CD4-positive, alpha-beta T cell treated with Interleukin-17A for 1 hour (primary cell): ENCODE data around the gene EFCAB14.
"Not testable (repeated sequence)": the region's sequence is repeated elsewhere in the genome, so short reads cannot be mapped to it uniquely, and the experiment has no call there.

ENCODE experiments used
- DNase-seq: peaks from one replicate; pipeline ENCODE4 v3.0.0-alpha.2; 2020

The EFCAB14 gene

DNA sequence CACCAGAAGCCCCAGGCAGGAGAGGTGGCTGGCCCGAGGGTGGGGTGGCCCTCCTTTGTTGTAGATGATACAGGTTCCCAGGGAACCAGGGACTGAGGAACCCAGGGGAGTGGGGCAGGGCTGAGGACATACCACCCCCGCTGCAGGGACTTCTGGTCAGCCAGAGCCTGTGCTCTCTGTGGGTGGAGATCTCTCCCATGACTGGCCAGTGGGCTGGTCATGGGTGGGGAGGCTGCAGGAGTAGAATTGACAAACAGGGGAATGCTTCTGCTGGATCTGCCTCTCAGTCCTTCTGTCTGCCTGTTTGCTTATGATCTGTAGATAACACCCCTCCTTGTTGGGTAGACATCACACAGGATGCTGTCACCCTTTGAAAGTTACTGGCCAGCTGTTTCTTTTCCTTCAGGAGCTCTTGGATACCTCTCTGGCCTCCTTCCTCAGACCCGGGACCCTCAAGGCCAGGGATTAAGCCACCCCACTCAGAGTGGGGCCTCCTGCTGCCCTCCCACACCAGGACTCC is 2.8 kb upstream of the EFCAB14 start:
- no peak for DNase-seq

DNA sequence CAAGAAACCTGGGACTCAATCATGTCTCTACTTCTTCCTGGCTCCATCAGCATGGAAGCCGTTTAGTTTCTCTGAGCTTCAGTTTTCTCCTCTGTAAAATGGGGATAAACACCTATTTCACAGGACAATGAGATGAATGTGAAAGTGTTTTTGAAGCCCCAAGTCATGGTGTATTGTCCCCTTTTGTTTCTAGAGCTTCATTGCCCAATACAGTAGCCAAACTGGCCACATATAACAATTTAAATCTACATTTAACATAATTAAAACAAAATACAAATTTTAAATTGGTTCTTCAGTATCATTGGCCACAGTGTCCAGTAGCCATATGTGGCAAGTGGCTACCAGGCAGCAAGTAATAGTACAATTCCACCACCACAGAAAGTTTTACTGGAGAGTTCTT is 2.3 kb upstream of the EFCAB14 start:
- DNase-seq, result no peak

DNA sequence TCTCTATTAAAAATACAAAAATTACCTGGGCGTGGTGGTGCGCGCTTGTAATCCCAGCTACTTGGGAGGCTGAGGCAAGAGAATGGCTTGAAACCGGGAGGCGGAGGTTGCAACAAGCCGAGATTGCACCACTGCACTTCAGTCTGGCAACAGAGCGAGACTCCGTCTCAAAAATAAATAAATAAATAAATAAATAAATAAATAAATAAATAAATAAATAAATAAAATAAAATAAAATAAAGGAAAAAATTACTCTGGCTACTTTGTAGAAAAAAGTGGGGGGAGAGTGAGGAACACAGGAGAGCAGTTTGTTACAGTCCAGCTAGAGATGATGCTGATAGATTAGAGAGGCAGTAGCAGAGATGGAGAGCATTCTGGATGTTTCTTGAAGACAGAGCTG is 1.4 kb upstream of the EFCAB14 start:
- DNase-seq, result not testable (repeated sequence)

DNA sequence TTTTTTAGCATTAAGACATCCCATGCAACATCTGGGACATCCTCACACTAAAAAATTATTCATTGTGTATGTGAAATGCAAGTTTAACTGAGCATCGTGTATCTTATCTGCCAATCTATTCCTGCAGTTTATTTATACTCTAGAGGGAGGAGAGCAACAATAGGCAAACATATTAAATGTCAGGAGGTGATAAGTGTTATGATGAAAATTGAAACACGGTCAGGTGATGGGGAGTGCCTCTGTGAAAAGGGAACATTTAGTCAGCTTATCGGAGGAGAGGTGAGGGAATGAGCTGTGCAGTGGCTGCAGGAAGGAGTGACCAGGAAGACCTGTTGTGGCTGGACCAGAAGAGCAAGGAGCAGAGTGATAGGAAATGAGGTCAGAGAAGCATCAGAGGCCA is 775 bp upstream of the EFCAB14 start:
- no peak for DNase-seq

DNA sequence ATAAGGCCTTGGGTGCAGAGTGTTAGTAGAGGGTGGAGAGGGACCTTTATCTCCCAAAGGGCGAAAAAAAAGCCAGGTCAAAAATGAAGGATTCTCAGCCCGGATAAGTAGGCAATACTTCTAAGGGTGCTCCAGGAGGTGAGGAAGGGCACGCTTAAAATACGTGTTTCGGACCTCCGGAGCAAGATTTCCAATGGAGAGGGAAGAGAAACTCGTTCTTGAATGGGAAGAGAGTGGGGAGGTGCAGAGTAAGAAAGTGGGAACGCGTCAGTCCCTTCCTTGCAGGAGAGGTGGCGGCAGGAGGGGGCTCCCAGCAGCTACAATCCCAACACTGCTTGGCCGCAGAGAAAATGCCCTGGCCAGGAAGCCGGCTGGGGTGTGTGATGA is 581 bp downstream of the EFCAB14 start:
- no peak for DNase-seq

DNA sequence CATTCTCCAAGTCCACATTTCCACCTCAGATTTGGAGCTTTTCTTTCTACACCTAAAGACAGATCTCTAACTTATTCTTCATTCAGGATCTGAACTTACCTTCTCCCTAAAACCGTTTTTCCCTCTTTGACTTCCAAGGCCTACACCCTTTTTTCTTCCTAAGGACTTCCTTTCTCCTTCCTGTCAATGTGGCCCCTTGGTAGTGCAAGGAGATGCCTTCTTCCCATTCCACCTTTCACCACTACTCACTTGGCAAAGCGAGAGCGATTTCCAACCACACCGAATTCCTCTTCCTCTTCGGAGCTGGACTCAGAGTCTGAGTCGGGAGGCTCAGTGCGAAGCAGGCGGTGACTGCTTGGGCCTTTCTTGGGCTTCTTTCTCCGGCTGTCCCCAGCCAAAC is 1.3 kb downstream of the EFCAB14 start:
- no peak for DNase-seq

DNA sequence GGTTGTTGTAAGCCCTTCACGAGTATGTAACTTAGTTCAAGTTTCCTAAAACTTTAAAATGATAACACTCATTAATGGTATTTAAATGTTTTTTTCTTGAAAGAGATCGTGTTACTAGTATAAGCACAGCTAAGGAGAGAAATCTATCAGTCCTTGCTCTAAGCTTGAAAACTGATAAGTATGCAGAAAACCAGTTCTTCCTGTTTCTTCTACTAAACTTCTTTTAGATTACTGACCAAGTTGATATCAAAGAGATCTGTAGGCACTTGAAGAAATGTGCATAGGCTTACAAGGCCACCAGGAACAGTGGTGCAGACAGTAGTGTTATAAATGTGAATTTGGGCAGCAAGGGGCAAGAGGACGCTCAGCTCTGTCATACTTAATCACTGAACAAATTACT is 3.9 kb downstream of the EFCAB14 start:
- DNase-seq, result no peak

DNA sequence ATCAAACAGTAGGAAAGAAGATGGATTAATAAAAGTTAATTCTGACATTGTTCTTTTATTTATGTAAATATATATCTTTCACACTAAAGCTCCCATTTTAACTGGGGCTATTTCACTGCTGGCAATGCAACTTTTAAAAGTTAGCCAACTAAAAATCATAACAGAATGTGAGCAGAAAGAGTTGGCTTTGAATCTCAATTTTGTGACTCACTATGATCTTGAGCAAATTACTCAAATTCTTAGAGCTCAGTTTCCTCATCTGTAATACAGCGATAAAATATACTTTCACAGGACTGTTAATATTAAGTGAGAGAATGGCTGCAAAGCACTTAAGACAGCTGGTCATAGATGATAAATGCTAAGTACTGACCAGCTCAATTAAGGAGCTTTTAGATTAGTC is 10.8 kb downstream of the EFCAB14 start:
- DNase-seq, result no peak

DNA sequence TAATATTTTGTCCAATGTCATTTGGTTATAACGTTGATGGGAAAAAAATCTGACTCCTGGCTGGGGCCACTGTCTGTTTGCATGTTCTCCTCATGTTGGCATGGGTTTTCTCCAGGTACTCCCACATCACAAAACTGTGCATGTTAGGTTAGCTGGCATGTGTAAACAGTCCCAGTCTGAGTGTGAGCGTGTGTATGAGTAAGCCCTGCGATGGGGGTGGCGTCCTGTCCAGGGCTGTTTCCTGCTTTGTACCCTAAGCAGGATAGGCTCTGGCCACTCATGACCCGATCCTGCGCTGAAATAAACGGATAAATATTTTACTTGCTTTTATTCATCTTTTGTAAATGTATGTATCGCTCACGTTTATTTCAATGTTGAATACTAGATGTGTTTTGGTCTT is 13.5 kb downstream of the EFCAB14 start:
- no peak for DNase-seq

DNA sequence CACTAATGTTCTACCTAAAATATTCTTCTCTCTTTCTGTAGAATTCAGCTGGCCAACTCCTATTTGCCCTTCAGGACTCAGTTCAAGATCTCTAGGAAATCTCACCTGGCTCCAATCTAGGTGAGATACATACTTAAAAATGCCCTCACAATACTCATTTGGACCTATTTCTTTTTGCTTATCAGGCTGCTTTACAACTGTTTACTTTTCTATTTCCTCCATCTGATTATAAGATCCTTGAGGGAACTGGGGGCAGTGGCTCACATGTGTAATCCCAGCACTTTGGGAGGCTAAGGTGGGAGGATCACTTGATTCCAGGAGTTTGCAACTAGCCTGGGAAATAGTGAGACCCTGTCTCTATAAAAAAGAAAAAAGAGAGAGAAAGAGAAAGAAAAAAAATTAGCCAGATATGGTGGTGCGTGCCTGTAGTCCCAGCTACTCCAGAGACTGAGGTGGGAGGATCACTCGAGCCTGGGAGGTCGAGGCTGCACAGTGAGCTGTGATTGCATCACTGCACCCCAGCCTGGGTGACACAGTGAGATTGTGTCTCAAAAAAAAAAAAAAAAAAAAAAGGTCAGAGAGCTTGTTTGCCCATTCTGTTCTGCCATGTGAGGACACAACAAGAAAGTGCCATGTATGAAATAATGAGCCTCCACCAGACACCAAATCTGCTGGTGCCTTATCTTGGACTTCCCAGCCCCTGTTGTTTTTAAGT is 14.8 kb downstream of the EFCAB14 start:
- no peak for DNase-seq

DNA sequence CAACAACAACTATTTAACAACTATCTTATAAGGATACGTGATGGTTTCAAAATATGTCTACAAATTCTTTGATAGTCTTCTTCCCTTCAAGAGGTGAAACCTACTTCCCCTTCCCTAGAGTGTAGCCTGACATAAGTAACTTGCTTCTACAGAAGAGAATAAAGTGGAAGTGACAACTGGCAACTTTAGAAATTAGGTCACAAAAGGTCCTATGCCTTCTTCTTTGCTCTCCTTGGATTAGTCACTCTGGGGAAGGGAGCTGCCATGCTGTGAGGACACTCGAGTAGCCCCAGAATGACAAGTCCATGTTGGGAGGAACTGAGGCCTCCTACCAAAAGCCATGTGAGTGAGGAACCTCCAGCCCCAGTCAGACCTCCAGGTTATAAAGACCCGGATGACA is 19.2 kb downstream of the EFCAB14 start:
- no peak for DNase-seq

DNA sequence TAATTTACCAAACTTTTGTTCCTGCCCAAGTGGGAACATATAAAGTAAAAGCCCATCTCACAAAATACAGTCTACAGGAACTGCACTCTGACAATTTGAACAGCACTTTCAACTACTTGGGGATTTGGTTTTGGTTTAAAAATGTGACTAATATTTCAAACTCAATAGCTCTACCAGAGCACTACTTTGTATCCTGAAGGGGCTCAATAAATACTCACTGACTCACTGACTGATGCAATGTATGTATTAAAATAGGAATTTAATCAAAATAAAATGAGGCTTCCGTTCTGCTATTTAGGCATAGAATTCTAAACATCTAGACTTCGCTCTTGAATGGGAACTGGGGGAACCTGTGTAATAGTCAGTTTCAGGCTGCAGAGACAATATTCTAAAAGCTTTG is 21.9 kb downstream of the EFCAB14 start:
- no peak for DNase-seq

DNA sequence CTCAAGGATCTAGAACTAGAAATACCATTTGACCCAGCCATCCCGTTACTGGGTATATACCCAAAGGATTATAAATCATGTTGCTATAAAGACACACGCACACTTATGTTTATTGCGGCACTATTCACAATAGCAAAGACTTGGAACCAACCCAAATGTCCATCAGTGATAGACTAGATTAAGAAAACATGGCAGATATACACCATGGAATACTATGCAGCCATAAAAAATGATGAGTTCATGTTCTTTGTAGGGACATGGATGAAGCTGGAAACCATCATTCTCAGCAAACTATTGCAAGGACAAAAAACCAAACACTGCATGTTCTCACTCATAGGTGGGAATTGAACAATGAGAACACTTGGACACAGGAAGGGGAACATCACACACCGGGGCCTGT is 24.2 kb downstream of the EFCAB14 start:
- DNase-seq, result not testable (repeated sequence)

DNA sequence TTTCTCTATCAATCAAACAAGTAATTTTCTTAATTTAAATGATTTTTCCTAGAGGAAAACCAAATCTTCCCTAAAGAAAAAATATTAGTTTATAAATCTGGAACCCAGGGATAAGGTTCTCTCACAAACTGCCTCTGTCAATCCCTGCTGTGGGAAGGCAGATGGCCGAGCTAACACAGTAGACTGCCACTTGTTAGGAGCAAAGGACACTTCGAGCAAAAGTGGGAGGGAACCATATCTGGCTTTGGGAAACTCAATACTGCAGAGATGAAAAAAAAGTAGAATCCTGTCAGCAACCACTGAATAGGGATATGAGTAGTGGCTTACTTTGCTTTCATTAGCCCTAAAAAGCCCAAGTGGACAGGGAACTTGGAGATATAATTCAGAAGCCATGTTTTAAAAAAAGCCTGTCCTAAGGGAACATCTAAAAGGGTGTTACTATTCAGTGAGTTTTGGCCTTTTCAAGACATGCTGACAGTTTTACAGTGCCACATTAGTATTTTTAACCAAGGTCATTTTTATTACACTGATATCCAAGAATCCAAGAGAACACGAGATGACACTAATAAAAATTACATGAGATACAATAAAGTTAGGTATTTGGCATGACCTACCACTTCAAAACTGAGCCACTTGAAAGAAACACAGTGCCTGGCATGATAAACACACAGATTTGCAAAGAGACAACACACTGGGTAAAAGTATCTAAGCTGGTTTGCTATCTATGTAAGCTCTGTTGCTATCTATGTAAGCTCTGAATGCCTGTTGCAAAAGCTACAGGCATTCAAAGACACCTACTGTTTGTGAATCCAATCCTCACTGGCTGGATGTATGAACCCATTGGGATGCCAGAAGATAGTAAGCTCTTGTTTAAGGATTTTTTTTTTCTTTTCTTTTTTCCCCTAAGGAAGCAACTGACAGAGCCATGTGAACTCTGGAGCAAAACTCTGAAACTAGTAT is 25.8 kb downstream of the EFCAB14 start:
- DNase-seq, result no peak

DNA sequence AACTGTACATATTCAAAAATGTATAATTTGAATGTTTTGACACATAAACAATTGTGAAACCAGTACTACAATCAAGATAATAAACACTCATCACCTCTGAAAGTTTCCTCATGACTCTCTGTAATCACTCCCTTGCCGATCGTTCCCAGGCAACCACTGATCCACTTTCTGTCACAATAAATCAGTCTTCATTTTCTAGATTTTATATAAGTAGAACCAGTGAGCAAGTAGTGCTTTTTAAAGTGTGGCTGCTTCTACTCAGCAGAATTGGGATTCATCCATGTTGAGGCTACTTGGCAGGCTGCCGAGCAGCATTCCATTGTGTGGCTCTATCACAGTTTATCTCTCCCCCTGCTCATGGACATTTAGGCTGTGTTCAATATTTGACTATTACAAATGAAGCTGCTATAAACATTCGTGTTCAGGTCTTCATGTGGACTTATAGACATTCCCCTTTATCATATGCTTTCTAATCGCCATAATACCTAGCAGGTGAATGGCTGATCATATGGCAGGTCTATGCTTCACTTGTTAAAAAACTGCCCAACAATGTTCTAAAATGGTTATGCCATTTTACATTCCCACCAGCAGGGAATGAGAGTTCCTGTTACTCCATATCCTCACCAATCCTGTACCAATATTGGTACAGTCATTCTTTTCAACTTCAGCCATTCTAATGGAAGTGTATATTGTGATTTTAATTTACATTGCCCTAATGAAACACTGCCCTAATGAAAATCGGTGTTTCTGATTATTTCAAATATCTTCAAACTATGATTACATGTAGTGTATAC is 26.7 kb downstream of the EFCAB14 start:
- DNase-seq, result no peak

DNA sequence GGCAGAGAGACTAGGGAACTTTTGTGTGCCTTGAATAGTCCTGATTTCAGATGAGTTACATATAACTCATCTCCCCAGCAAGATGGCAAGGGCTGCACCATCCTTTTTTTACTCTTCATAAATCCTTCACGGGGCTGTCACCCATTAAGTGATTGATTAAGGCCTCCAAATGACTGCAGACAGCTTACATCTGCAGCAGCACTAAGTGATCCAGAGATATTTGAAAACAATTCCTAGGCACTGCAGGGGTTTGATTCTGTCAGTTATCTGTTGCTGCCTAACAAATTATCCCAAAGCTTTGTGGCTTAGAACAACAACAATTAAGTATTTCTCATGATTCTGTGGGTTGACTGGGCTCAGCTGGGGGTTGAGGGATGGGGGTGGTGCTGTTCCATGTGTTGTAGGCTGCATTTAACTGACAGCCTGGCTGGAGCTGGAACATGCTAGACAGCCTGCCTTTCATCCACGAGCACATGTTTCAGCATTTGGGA is 27.9 kb downstream of the EFCAB14 start:
- DNase-seq, result no peak

DNA sequence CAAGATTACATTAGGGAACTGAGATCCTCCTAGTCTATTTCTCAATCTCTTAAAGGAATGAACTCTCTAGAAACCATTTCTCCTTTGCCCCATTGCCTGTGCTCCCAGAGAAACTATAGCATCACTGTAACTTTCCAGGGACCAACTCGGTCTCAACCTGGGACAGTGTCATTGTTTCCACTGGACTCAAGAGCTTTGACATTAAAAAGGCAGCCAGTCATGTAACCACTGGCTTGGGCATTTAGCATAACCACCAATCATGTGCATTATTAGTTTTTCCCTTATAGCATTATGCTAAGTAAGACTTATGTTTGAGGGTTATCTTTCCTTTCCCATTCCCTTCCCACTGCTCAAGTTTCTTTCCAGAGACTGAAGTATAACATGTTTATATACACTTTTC is 29.0 kb downstream of the EFCAB14 start:
- no peak for DNase-seq

DNA sequence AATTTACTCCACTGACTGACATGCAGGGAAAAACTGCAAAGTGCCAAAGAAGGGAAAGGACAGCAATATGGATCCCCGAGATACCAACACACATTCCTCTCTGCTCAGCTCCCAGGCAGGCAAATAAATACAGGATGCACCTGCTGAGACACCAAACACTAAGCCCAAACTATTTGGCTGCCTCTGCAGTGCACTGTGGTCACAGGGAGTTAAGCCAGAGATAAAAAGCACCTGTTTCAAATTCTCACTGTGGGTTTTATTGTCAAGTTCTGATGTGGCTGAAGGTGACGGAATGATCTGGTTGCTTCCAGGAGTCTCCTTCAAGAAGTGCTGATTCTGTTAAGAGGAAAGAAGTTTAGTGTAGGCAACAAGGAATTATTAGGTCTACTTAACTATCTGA is 29.6 kb downstream of the EFCAB14 start:
- no peak for DNase-seq

DNA sequence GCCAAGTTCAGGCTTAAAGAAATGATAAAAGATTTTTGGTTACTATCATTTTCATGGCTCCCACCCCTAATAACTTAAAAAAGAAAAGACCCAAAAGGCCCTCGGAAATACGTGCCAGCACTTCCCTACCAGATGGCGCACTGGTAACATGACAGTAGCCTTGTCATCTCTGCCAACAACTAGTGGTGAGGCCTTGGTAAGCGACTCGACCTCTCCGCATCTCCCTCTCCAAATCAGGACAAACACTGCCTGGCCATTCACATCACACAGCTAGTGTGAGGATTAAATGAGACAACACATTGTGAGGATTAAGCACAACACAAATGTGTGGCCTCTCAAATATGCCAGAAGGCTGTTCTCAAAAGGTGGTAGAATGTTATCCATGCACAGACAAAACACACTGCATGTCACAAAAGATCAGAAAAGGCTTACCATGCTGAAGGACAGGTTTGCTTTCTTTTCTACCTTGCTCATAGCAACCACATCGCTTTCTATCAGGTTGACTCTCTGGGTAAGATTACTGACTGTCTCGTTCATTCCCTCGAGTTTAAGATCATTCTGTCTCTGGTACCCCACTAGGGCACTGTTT is 30.9 kb downstream of the EFCAB14 start:
- no peak for DNase-seq

DNA sequence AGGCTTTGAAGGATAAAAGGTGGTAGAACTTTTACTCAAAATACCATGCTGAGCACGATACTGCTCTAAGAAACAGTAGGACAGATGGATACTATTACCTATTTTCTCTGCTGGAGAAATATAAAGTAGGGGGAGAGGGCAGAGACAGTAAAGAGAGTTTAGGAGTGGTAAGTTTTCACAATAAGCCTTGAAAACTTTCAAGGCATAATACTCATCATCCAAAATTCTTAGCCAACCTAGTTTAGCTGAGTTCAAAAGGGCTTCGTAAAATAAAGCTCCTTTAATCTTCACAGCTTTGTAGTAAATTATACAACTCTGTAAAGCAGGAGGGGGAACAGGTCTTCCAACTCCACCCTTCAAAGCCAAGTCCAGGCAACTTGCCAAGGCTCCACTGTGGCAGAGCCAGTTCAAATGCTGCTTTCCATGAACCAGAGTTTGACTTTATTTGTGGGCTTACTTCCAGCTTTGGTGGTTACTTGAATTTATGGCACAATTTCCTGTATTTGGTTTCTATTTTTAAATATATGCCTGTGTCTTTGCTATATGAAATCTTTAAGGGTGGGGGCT is 31.7 kb downstream of the EFCAB14 start:
- no peak for DNase-seq

DNA sequence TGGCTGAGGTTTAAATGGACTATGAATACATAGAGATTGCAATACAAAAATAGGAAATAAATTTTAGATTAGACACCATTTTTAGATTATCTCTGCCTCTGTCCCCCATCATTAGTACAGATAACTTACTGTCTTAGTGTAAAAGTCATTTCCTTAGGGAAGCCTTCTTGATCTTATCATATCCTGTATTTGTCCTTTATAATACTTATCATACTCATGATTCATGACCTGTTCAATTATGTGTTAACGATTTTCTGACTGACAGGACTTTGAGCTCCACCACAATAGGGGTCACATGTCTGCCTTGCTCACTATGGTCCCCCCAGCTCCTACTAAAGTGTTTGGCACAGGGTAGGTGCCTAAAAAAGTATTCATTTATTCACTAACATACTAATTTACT is 32.7 kb downstream of the EFCAB14 start:
- DNase-seq, result no peak

DNA sequence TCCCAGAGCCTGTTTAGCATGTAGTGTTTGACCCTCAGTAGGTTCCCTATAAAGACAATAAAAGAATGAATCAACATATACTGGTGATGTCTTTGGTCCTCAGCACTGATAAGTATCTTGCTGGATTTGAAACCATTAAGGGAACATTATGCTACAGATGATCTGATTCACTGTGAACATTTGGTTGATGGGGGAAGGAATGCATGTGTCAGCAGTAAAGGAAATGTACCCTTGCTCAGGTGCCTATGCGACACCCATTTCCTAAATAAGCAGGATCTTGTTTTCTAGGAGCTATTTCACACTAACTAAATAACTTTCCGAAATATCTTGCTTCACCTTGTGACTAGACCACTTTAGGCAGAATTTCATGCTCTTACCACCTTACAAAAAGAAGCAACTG is 34.2 kb downstream of the EFCAB14 start:
- no peak for DNase-seq
